Stomach (tissue), 9 donors: ENCODE measurements around the gene RPL7A. TPM values are rescaled to one million over a fixed set of nuclear protein-coding genes. Genes with fewer than 3 reads are reported as not detected.

Experiments
- DNase-seq, 2 donors: peaks; one replicate each; pipeline versions ENCODE4 v3.0.0 to v3.0.0-alpha.2; 2013 to 2019
- H3K27ac ChIP-seq, 5 donors: fragments of 200-600 bp in 4 of 5; sonication (generic) in 4 of 5; one replicate each; pipeline ENCODE4 v1.5.1; 2013 to 2019; ENCODE audit warnings: mild to moderate bottlenecking in 1 of 5, moderate library complexity in 1 of 5
- H3K27me3 ChIP-seq, 3 donors: fragments of 200-600 bp; sonication (generic); one replicate each; pipeline ENCODE4 v1.5.1; 2017 to 2019; ENCODE audit warnings: mixed run types in 1 of 3
- H3K36me3 ChIP-seq, 4 donors: fragments of 200-600 bp; sonication (generic); 1 replicate in 3 of 4; 2 replicates in 1 of 4; pipeline ENCODE4 v1.5.1; 2016 to 2019
- H3K4me1 ChIP-seq, 4 donors: fragments of 200-600 bp; sonication (generic); one replicate each; pipeline ENCODE4 v1.5.1; 2016 to 2019
- H3K4me3 ChIP-seq, 4 donors: fragments of 200-600 bp; sonication (generic) in 3 of 4; one replicate each; pipeline ENCODE4 v1.5.1; 2016 to 2019; ENCODE audit warnings: mild to moderate bottlenecking in 1 of 4
- H3K9me3 ChIP-seq, 4 donors: fragments of 200-600 bp; sonication (generic); one replicate each; pipeline ENCODE4 v1.5.1; 2016 to 2019
- CTCF ChIP-seq, 7 experiments: fragments of 450-650 bp in 4 of 7; fragments of 200-600 bp in 3 of 7; sonication (generic) in 3 of 7; IDR thresholded peaks; one replicate each; pipeline ENCODE4 v1.5.1; 2016 to 2019; ENCODE audit warnings: antibody characterized with exemption in 7 of 7, control low read depth in 2 of 7, mild to moderate bottlenecking in 1 of 7
- EP300 ChIP-seq: sonication (generic); formaldehyde crosslinking; IDR thresholded peaks from one replicate; pipeline ENCODE4 v1.6.1; 2017; ENCODE audit warnings: antibody characterized with exemption
- POLR2A ChIP-seq, 4 donors: fragments of 450-650 bp; IDR thresholded peaks; one replicate each; pipeline ENCODE4 v1.6.1; 2016; ENCODE audit warnings: antibody characterized with exemption in 4 of 4, control low read depth in 2 of 4, mild to moderate bottlenecking in 1 of 4, moderate library complexity in 1 of 4
- POLR2AphosphoS5 ChIP-seq, 3 donors: sonication (generic); formaldehyde crosslinking; IDR thresholded peaks; one replicate each; pipeline ENCODE4 v1.6.1; 2016; ENCODE audit warnings: antibody characterized with exemption in 3 of 3
- WGBS, 5 donors: extraction: QIAGEN DNeasy Blood & Tissue Kit in 3 of 5; methylation state at CpG; one replicate each; pipeline versions ENCODE4 v1.1.5 to v1.1.7; 2013 to 2018; 5-methylcytosine and 5-hydroxymethylcytosine counted together
- intact Hi-C: fragments of 100-400 bp; cut with DNase I; formaldehyde crosslinking; loops from one replicate; pipeline ENCODE4 v1.15.1; 2023; ENCODE audit warnings: low total_unique reads
- polyA plus RNA-seq, 3 donors: library from polyadenylated mRNA; stranded (reverse); fragments of 200-250 nt; gene quantifications; one replicate each; pipeline ENCODE4 v1.2.3, GENCODE V29; 2013
- small RNA-seq, 4 donors: library from RNA; depleted of rRNA; stranded (forward); fragments of <200 nt; gene quantifications; one replicate each; pipeline ENCODE3, GENCODE V24; 2016
- total RNA-seq, 5 donors: library from RNA; depleted of rRNA; stranded (reverse); fragments of >200 nt; gene quantifications; one replicate each; pipeline versions ENCODE4 v1.1.0 to v1.2.3, GENCODE V29; 2014 to 2016
- donor health status: healthy with polysubstance abuse.
- donor health status: Bipolar disorder and iron deficiency.
- donor health status: healthy.

Gene RPL7A
- total and polyA plus RNA-seq, 8 donors = 809 to 4,243 (median 1,432) TPM

GRCh38 chr9:133397370-133397769, 49.4 kb downstream of the RPL7A start:
- no peak for TF ChIP-seq EP300
- Histone ChIP-seq H3K27ac (no peak overlapping the region), H3K36me3 (peaks cover 0 to 12% (median 6%) of the 10 kb centered on the region in 4 donors), H3K4me3 (no peak overlapping the region), H3K27me3 (peaks cover 0 to 53% (median 21%) of the 10 kb centered on the region in 3 donors), H3K9me3 (no peaks in the 10 kb centered on the region), H3K4me1 (no peaks in the 10 kb centered on the region)
- 77 to 83% (median 79%) methylated on average over 6 of the region's 6 CpGs for WGBS, 5 donors
- intact Hi-C loops = no loop called here
- DNase-seq = no peak

- no peaks in the 10 kb centered on the region for H3K4me1 ChIP-seq
- H3K27me3 ChIP-seq = peaks cover 0 to 48% (median 21%) of the 10 kb centered on the region in 3 donors
- 65 to 72% (median 68%) methylated on average over 7 to 9 of the region's 9 CpGs for WGBS, 5 donors
- H3K4me3 ChIP-seq = no peak overlapping the region
- H3K9me3 ChIP-seq = no peaks in the 10 kb centered on the region
- H3K27ac ChIP-seq = no peak overlapping the region
- TF ChIP-seq CTCF (IDR thresholded peaks at IDR 0.05) (no peak), POLR2A (IDR thresholded peaks at IDR 0.05) (no peak), POLR2AphosphoS5 (IDR thresholded peaks at IDR 0.05) (no peak), EP300 (no peak)
- intact Hi-C loops = no loop called here
- peaks cover 0 to 18% (median 11%) of the 10 kb centered on the region in 4 donors for H3K36me3 ChIP-seq
- DNase-seq = no peak
Observed at GRCh38 chr9:133397895-133398294, 49.9 kb downstream of the RPL7A start.

GRCh38 chr9:133400292-133400691, 52.3 kb downstream of the RPL7A start:
- Histone ChIP-seq H3K4me3 (no peak overlapping the region), H3K9me3 (no peaks in the 10 kb centered on the region), H3K4me1 (no peaks in the 10 kb centered on the region), H3K36me3 (peaks cover 0 to 37% (median 26%) of the 10 kb centered on the region in 4 donors), H3K27ac (no peak overlapping the region), H3K27me3 (peaks cover 0 to 24% (median 12%) of the 10 kb centered on the region in 3 donors)
- 86 to 89% (median 88%) methylated on average over 8 to 12 of the region's 12 CpGs for WGBS, 5 donors
- no peak for TF ChIP-seq POLR2AphosphoS5 (IDR thresholded peaks at IDR 0.05)
- no peak for TF ChIP-seq CTCF (IDR thresholded peaks at IDR 0.05)
- no peak for TF ChIP-seq EP300
- TF ChIP-seq POLR2A (IDR thresholded peaks at IDR 0.05) = no peak
- intact Hi-C loops = no loop called here
- no peak for DNase-seq

Small RNA genes lying within 50 kb of the gene (small RNA-seq; reads per million reads assigned to genes)
- 0 reads per million in 4 donors for gene RF00019
- gene SNORD24 = 0 reads per million in 4 donors
- 0 reads per million in 4 donors for gene SNORD36A
- 0 reads per million in 4 donors for gene SNORD36B
- 0 reads per million in 4 donors for gene SNORD36C

Other genes with a start within 250 kb of the RPL7A start
- gene RALGDS, start 227.0 kb upstream of the RPL7A start, total RNA-seq = 100 to 1,000 TPM in 1 of 5 donors, 10 to 100 TPM in 4; 29.4 to 242 (median 65.2) TPM
- gene RALGDS, start 227.0 kb upstream of the RPL7A start, polyA plus RNA-seq = 10 to 100 TPM; 20.5 to 45.8 (median 32.8) TPM
- gene GBGT1, start 184.3 kb upstream of the RPL7A start, total RNA-seq = 10 to 100 TPM in 3 of 5 donors, 1 to 10 TPM in 2; 1.2 to 37.9 (median 21.3) TPM
- gene GBGT1, start 184.3 kb upstream of the RPL7A start, polyA plus RNA-seq = 10 to 100 TPM; 12.5 to 24.2 (median 23.8) TPM
- gene OBP2B, start 139.0 kb upstream of the RPL7A start, total RNA-seq = not detected
- not detected for gene OBP2B, start 139.0 kb upstream of the RPL7A start, polyA plus RNA-seq
- 10 to 100 TPM in 2 of 5 donors, 1 to 10 TPM in 2, under 1 TPM in 1; 0.72 to 67.1 (median 4.8) TPM for gene ABO, start 73.0 kb upstream of the RPL7A start, total RNA-seq
- gene ABO, start 73.0 kb upstream of the RPL7A start, polyA plus RNA-seq = 10 to 100 TPM in 1 of 3 donors, 1 to 10 TPM in 2; 1.6 to 11.0 (median 3.4) TPM
- 100 to 1,000 TPM in 1 of 5 donors, 10 to 100 TPM in 3, 1 to 10 TPM in 1; 2.9 to 138 (median 20.1) TPM for gene SURF6, start 12.0 kb upstream of the RPL7A start, total RNA-seq
- 10 to 100 TPM; 13.0 to 14.8 (median 13.4) TPM for gene SURF6, start 12.0 kb upstream of the RPL7A start, polyA plus RNA-seq
- 10 to 100 TPM in 4 of 5 donors, 1 to 10 TPM in 1; 4.7 to 27.7 (median 25.8) TPM for gene MED22, start 87 bp upstream of the RPL7A start, total RNA-seq
- 10 to 100 TPM; 11.4 to 18.3 (median 12.7) TPM for gene MED22, start 87 bp upstream of the RPL7A start, polyA plus RNA-seq
- 10 to 100 TPM in 3 of 5 donors, 1 to 10 TPM in 2; 1.7 to 46.9 (median 22.6) TPM for gene SURF1, start 8.3 kb downstream of the RPL7A start, total RNA-seq
- gene SURF1, start 8.3 kb downstream of the RPL7A start, polyA plus RNA-seq = 100 to 1,000 TPM in 1 of 3 donors, 10 to 100 TPM in 2; 92.5 to 118 (median 95.5) TPM
- gene SURF2, start 8.3 kb downstream of the RPL7A start, total RNA-seq = 10 to 100 TPM in 2 of 5 donors, 1 to 10 TPM in 3; 1.8 to 75.3 (median 7.1) TPM
- gene SURF2, start 8.3 kb downstream of the RPL7A start, polyA plus RNA-seq = 10 to 100 TPM; 45.4 to 54.4 (median 47.1) TPM
- gene SURF4, start 27.8 kb downstream of the RPL7A start, total RNA-seq = 100 to 1,000 TPM; 123 to 200 (median 147) TPM
- gene SURF4, start 27.8 kb downstream of the RPL7A start, polyA plus RNA-seq = 10 to 100 TPM; 26.4 to 57.0 (median 42.4) TPM
- gene STKLD1, start 28.1 kb downstream of the RPL7A start, total RNA-seq = not detected
- gene STKLD1, start 28.1 kb downstream of the RPL7A start, polyA plus RNA-seq = 1 to 10 TPM; 1.3 to 2.6 (median 1.9) TPM
- 10 to 100 TPM in 3 of 5 donors, 1 to 10 TPM in 1, under 1 TPM in 1; 0.45 to 64.3 (median 11.2) TPM for gene REXO4, start 69.8 kb downstream of the RPL7A start, total RNA-seq
- 10 to 100 TPM; 14.3 to 16.8 (median 14.7) TPM for gene REXO4, start 69.8 kb downstream of the RPL7A start, polyA plus RNA-seq
- gene ADAMTS13, start 74.1 kb downstream of the RPL7A start, total RNA-seq = 10 to 100 TPM in 1 of 5 donors, 1 to 10 TPM in 3, not detected in 1; 4.6 to 19.6 (median 6.1) TPM
- gene ADAMTS13, start 74.1 kb downstream of the RPL7A start, polyA plus RNA-seq = 1 to 10 TPM; 6.6 to 8.3 (median 8.3) TPM
- gene CACFD1, start 111.8 kb downstream of the RPL7A start, total RNA-seq = 10 to 100 TPM; 11.7 to 74.2 (median 16.7) TPM
- 10 to 100 TPM; 15.6 to 28.9 (median 28.3) TPM for gene CACFD1, start 111.8 kb downstream of the RPL7A start, polyA plus RNA-seq
- 10 to 100 TPM in 1 of 5 donors, 1 to 10 TPM in 1, under 1 TPM in 1, not detected in 2; 0.55 to 14.3 (median 1.3) TPM for gene SLC2A6, start 130.9 kb downstream of the RPL7A start, total RNA-seq
- gene SLC2A6, start 130.9 kb downstream of the RPL7A start, polyA plus RNA-seq = 1 to 10 TPM in 2 of 3 donors, under 1 TPM in 1; 0.92 to 3.1 (median 1.4) TPM
- not detected for gene MYMK, start 176.7 kb downstream of the RPL7A start, total RNA-seq
- not detected for gene MYMK, start 176.7 kb downstream of the RPL7A start, polyA plus RNA-seq
- 10 to 100 TPM in 1 of 5 donors, 1 to 10 TPM in 2, not detected in 2; 3.3 to 20.6 (median 3.3) TPM for gene ADAMTSL2, start 186.5 kb downstream of the RPL7A start, total RNA-seq
- 1 to 10 TPM; 1.3 to 1.9 (median 1.4) TPM for gene ADAMTSL2, start 186.5 kb downstream of the RPL7A start, polyA plus RNA-seq